K562 (cell line): Measurements from ENCODE around the gene ABCF3. TPM values are rescaled to one million over a fixed set of nuclear protein-coding genes. Genes with fewer than 3 reads are reported as not detected.

ENCODE experiments used
- GATA2 ChIP-seq: sonication (generic); formaldehyde crosslinking; IDR thresholded peaks from 2 replicates; pipeline ENCODE4 v1.4.0; 2020; ENCODE audit warnings: mild to moderate bottlenecking, missing genetic modification reagents
- MEF2D ChIP-seq: conservative IDR thresholded peaks from 2 replicates; pipeline ENCODE4 v1.6.1; 2016; ENCODE audit warnings: low read depth, missing genetic modification characterization, missing compliant biosample characterization
- NR4A1 ChIP-seq, 2 experiments: fragments of 250-450 bp in 1 of 2; fragments of 450-650 bp in 1 of 2; sonication (Bioruptor Pico) in 1 of 2; IDR thresholded peaks; 2 replicates each; pipeline versions ENCODE4 v1.4.0 to v1.6.1; 2016 to 2020; ENCODE audit warnings: mild to moderate bottlenecking in 2 of 2, missing compliant biosample characterization in 1 of 2, missing genetic modification characterization in 1 of 2, moderate library complexity in 1 of 2
- PRDM10 ChIP-seq: fragments of 450-650 bp; IDR thresholded peaks from 2 replicates; pipeline ENCODE4 v1.6.1; 2018; ENCODE audit not compliant: partially characterized antibody
- RCOR1 ChIP-seq, 2 experiments: IDR thresholded peaks; 2 replicates each; pipeline ENCODE4 v1.6.1; 2012; ENCODE audit warnings: low read depth in 2 of 2, low read length in 2 of 2, borderline replicate concordance in 1 of 2, improper control_type of control experiment in 1 of 2
- polyA plus RNA-seq, 8 experiments: library from polyadenylated mRNA; depleted of rRNA in 4 of 8; stranded (reverse) in 5 of 8; unstranded in 3 of 8; fragments of >200 nt; fragmentation: Nextera tagmentation in 2 of 8; fragmentation: Illumina TruSeq in 1 of 8; extraction: Ambion mirVana in 2 of 8; extraction: Trizol in 1 of 8; gene quantifications; 2 replicates each; pipeline versions ENCODE4 v1.2.1 to v1.2.3, GENCODE V29; 2011 to 2014; ENCODE audit warnings: inconsistent platforms in 1 of 8, missing spikeins in 1 of 8
- total RNA-seq, 7 experiments: library from RNA; depleted of rRNA in 6 of 7; stranded (reverse); fragments of >200 nt in 6 of 7; fragmentation: Illumina TruSeq in 2 of 7; extraction: Trizol in 2 of 7; gene quantifications; 2 replicates each; pipeline versions ENCODE4 v1.2.1 to v1.2.3, GENCODE V29; 2011 to 2021; ENCODE audit warnings: low replicate concordance in 1 of 7

ABCF3 gene
- total and polyA plus RNA-seq, 9 of the 15 experiments (the other 6 are each of a cell fraction or from before 2014, with no cell fraction given): 6.7 to 77.9 (median 45.1) TPM

- TF ChIP-seq NR4A1 (CRISPR knock-in tag; IDR thresholded peaks at IDR 0.05) (no peak), NR4A1 (tag; IDR thresholded peaks at IDR 0.05) (0 out of 2 replicates have a peak, but pooled peaks have one; percentile 26), MEF2D (no peak), PRDM10 (peak; percentile 86), GATA2 (CRISPR knock-in tag) (no peak), RCOR1 (IDR thresholded peaks at IDR 0.05; ENCODE audit: borderline replicate concordance in 1 of 2, low read depth in 2 of 2, low read length in 2 of 2) (no peak)
Measured at GRCh38 chr3:184155644-184156521, 30.1 kb upstream of the ABCF3 start (continued).
